Kidney epithelial cell (primary cell): ENCODE measurements around the gene GLRA3. TPM values are rescaled to one million over a fixed set of nuclear protein-coding genes. Genes with fewer than 3 reads are reported as not detected.

Source experiments
- DNase-seq: peaks from one replicate; pipeline ENCODE4 v3.0.0-alpha.2; 2010; ENCODE audit warnings: low read depth
- H3K27me3 ChIP-seq: 2 replicates; pipeline ENCODE4 v1.6.0; 2011; ENCODE audit warnings: low read length; ENCODE audit not compliant: control insufficient read depth, insufficient read depth
- H3K36me3 ChIP-seq: 2 replicates; pipeline ENCODE4 v1.5.1; 2011; ENCODE audit warnings: low read length; ENCODE audit not compliant: control insufficient read depth, insufficient read depth
- H3K4me3 ChIP-seq: 2 replicates; pipeline ENCODE4 v1.5.1; 2011; ENCODE audit warnings: low read depth, mild to moderate bottlenecking, control low read depth, low read length
- CTCF ChIP-seq: IDR thresholded peaks from 2 replicates; pipeline ENCODE4 v1.5.1; 2011; ENCODE audit warnings: mild to moderate bottlenecking, moderate library complexity, low read length, control low read depth, inconsistent platforms; ENCODE audit not compliant: insufficient read depth, poor library complexity, severe bottlenecking
- total RNA-seq: library from RNA; depleted of rRNA; stranded (reverse); fragments of >200 nt; gene quantifications from 2 replicates; pipeline ENCODE4 v1.2.3, GENCODE V29; 2015

Gene GLRA3
- total RNA-seq, 1 donor from 2014 or later: not detected

- no peaks in the 10 kb centered on the region for H3K36me3 ChIP-seq
- TF ChIP-seq CTCF: no peak
- H3K4me3 ChIP-seq: no peak overlapping the region
- no peak for DNase-seq
- no peaks in the 10 kb centered on the region for H3K27me3 ChIP-seq
Measured at GRCh38 chr4:174835536-174835935, 6.5 kb upstream of the GLRA3 start.

GRCh38 chr4:174834477-174834876, 5.4 kb upstream of the GLRA3 start:
- Histone ChIP-seq H3K27me3 (no peaks in the 10 kb centered on the region), H3K4me3 (no peak overlapping the region), H3K36me3 (no peaks in the 10 kb centered on the region)
- TF ChIP-seq CTCF: no peak
- DNase-seq: no peak

GRCh38 chr4:174826660-174827059, 2.4 kb downstream of the GLRA3 start:
- no peak for TF ChIP-seq CTCF
- H3K36me3 ChIP-seq: no peaks in the 10 kb centered on the region
- DNase-seq: no peak

GRCh38 chr4:174815282-174815681, 13.8 kb downstream of the GLRA3 start:
- no peak for TF ChIP-seq CTCF
- DNase-seq: no peak
- Histone ChIP-seq H3K4me3 (no peak overlapping the region), H3K27me3 (no peaks in the 10 kb centered on the region), H3K36me3 (no peaks in the 10 kb centered on the region)

More at GRCh38 chr4:174826660-174827059, 2.4 kb downstream of the GLRA3 start:
- H3K27me3 ChIP-seq: no peaks in the 10 kb centered on the region
- no peak overlapping the region for H3K4me3 ChIP-seq

- TF ChIP-seq CTCF: no peak
- DNase-seq: no peak
- Histone ChIP-seq H3K27me3 (no peaks in the 10 kb centered on the region), H3K36me3 (no peaks in the 10 kb centered on the region), H3K4me3 (no peak overlapping the region)
Measured at GRCh38 chr4:174813292-174813691, 15.8 kb downstream of the GLRA3 start.

GRCh38 chr4:174810834-174811233, 18.2 kb downstream of the GLRA3 start:
- TF ChIP-seq CTCF: no peak
- Histone ChIP-seq H3K4me3 (no peak overlapping the region), H3K27me3 (no peaks in the 10 kb centered on the region), H3K36me3 (no peaks in the 10 kb centered on the region)
- DNase-seq: no peak
